Pulmonary artery endothelial cell (primary cell): ENCODE data around the gene CPT1B. TPM values are rescaled to one million over a fixed set of nuclear protein-coding genes. Genes with fewer than 3 reads are reported as not detected.
"Not testable (repeated sequence)": the region's sequence is repeated elsewhere in the genome, so short reads cannot be mapped to it uniquely, and the experiment has no call there.

Experiments used
- DNase-seq: peaks from one replicate; pipeline ENCODE4 v3.0.0-alpha.2; 2011; ENCODE audit warnings: low read depth, low spot score
- total RNA-seq: library from RNA; depleted of rRNA; stranded (reverse); fragments of >200 nt; gene quantifications from 2 replicates; pipeline ENCODE4 v1.2.3, GENCODE V29; 2014

Gene CPT1B
- total RNA-seq: 0.92 and 2.7 TPM in 2 replicates

DNA sequence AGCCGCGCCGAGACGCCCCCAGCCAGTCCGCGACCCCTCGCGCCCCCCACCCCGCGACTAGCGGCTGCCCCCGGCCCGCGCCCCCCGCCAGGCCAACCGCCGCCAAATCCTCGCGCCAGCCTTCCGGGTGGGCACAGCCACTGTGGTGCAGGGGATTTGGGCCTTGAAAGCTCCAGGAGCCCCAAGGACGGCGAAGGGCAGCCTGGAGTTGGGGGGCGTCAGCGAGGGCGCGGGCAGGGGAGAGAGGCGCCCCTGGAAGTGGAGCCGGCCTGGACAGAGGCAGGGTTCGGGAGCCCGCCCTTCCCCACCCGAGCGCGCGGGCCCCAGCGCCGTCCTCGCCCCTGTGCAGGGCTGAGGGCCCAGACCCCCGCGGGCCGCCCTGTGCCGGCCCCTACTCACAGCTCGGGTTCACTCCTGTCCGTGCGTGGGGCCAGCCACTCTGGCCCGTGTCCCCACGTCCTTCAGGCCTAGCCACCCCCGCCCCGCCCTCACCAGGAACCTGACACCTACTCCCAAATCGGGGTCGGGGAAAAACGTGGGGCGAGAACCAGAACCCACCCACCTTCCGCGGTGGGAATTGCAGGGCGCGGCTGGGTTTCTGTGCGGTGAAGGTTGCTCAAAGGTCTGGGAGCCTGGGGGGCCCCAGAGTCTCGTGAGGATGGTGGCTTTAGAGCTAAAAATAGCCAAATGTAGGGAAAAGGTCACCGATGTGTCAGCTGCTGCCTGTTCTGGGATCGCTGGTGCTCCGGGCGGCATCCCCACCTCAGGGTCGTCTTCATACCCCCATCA lies at the start of gene CPT1B:
TSS of gene CPT1B (minus strand) at position 441 of the 789 bp plus-strand sequence. CDS start 512 bp downstream, outside the sequence.
- no peak for DNase-seq

DNA sequence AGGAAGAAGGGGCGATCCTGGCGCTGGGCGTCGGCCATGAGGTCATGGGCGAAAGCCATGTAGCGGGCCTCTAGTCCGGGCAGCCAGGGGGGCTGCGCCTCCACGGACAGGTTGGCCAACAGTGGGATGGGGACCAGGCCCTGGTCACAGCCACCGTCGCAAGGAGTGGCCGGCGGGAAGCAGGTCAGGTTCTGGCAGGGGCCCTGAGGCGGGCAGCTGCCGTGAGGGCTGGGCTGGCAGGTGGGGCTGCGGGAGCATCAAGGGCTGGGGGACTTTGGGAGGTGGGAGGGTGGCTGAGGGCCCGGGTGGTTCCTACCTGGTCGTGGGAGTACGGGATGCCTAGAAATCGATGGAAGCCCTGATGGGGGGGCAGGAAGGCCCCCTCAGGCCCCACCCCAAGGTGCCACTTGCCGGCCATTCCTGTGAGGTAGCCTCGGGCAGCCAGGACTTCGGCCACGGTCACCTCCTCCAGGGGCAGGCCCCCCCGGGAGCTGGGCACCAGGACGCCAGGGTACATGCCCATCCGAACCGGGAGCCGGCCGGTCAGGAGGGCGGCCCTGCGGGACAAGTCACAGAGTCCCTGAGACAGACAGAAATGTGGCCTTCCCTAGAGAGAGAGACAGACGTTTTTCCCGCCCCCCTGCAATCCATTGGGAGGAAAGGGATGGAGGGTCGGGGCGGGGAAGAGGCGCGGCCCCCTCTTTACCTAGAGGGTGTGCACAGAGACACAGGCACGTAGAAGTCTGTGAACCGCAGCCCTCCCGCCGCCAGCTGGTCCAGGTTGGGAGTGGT lies 48.8 kb upstream of the CPT1B start:
- DNase-seq: no peak

DNA sequence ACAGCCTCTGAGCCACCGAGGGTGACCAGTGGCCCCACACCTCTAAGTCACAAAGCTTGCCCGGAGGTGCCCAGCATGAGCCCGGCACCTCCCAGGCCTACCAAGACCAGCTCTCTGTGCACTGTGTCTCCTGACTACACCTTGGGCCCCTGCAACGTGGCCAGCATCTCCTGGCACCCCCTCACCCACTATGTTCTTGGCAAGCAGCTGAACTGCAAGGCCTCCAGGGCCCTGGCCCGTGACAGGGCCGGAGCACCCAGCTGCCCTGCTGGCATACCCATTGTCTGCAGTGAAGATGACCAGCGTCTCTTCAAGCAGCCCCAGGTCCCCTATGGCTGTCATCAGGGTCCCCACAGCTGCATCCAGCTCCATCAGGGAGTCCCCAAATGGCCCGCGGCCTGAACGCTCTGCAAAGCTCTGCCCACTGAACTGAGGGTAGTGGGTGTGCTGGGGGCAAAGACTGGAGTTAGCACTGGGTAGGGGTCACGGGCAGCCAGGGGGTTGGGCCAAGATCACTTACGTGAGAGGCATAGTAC lies 48.2 kb upstream of the CPT1B start:
- no peak for DNase-seq

DNA sequence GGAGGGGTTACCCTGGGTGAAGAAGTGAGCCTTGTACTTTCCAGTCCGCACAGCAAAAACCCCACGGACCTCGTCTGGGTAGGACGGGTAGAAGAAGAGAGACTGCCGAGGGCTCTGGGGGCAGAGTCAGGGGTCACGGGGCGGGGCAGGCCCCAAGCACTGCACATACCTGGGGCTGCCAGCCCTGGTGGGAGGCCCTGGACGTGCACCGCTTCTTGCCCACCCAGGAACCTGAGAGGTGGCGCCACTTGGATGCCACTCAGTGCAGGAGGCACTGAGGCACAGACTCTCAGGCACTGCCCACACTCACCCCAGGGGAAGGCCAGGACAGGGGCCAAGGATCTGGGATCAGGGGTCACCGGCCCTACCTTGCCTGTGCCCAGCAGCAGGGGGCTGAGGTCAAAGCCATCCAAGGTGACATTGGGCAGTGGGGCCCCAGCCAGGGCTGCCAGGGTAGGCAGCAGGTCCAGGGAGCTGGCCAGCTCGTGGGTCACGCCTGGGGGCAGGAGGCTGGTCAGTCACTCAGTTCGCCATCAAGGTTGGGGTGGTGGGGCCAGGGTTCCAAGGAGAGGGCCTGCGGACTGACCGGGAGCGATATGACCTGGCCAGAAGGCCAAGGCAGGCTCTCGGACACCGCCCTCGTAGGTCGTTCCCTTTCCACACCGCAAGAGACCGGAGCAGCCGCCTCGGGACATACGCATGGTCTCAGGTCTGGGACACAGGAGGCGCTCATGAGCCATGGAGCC lies 47.5 kb upstream of the CPT1B start:
- DNase-seq: no peak

DNA sequence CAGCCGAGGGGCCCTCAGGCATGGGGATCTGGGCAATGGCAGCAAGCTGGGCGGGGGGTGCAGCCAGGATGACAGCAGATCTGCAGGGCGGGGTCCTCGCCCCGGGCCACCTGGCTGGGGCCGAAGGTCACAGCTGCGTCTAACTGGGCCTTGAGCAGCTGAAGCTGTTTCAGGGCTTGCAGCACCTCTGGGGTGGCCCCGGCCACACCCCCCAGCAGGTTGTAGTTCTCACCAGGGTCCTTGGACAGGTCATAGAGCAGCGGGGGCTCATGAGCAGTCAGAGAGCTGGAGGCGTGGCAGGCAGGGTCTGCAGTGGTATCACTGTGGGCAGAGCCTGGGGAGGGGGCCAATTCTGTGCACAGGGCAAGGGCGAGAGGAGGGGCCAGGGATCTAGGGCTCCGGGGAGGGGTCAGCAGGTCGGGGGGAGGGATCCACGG lies 46.9 kb upstream of the CPT1B start:
- DNase-seq: no peak

DNA sequence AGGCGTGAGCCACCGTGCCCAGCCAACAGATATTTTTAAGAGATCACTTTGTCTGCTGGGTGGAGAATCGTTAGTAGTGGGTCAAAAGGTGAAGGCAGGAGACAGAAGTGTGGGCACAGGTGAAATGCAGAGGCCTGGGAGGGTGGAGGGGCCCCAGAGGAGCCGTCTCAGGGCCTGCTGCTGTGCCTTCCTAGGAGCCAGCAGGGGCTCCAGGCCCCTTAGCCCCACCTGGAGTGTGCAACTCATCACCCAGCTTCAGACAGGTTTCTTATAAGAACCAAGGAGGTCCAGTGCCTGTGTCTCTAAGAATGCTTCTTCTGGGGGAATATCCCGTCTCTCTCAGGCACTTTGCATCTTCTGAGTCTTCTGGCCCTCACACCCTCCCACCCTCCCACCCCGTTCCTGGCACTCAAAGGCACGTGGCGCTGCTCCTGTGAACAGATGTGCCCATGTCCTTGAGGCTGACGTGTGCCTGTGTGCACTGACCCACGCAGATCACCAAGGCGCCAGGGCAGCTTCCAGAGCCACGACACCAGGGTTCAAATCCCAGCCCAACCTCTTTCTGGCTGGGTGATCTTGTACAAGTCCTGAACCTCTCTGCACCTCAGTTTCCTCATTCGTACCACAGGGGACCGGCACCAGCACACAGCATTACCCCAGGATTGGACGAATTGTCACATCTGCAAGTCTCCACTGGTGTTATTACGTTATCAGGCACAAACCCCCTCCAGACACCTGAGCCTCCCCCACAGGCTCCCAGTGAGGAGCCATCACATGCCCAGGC lies 46.3 kb upstream of the CPT1B start:
- no peak for DNase-seq

DNA sequence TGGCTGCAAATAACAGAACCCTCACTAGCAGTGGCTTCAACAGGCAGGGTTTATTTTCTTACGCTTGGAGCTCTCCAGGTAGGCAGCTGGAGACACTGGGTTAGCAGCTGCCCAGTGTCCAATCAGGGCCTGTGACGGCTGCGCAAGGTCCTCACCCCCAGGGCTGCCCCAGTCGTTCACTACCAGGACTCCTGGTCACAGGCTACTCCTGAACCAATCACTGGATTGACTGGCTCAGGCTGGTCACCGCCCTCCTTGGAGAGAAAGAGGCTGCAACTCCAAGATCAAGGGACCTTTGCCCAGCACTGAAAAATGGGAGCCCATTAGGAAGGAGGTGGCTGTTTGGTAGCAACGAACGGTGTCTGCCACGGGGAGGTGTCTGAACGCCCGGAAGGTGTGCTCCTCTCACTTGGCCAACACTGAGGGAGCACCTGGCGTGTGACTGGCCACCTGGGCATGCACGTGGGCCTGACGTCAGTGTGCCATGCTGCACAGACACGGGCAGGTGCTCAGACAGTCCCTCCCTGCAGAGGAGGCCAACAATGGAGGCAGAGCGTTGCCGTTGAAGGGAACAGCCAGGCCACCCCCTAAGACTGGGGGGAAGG lies 44.6 kb upstream of the CPT1B start:
- DNase-seq: no peak

DNA sequence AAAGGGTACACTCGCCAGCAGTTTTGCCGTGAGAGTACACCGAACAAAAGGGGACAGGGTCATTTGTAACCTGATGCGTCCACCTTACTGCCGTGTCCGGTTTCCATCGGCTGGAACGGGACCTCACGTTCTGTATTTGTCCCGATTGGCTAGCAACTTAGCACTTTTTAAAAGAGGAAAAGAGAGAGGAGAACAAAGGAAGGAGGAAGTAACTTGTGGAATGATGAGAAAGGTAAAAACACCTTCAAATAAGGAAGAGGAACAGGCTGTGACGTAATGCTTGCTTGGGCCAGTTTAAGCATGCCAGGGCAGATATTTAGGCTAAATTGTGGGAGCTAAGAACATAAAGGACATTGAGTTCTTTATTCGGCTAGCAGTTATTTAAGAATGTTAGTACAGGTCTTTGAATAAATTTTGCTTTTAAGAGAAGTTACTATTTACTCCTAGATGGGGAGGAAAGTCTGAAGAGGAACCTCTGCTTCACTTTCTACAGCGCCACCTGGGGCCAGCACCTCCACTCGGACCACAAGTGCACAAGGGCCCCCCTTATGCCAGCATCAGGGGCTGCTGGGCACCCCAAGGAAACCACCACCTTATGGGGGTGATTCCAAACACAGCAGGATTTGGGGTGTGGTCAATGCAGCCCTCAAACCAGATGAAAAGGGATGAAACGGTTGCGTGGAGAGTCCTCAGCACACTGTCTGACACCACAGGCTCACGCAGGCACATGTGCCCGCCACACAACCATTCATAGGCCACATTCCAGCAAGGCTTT lies 43.9 kb upstream of the CPT1B start:
- no peak for DNase-seq

DNA sequence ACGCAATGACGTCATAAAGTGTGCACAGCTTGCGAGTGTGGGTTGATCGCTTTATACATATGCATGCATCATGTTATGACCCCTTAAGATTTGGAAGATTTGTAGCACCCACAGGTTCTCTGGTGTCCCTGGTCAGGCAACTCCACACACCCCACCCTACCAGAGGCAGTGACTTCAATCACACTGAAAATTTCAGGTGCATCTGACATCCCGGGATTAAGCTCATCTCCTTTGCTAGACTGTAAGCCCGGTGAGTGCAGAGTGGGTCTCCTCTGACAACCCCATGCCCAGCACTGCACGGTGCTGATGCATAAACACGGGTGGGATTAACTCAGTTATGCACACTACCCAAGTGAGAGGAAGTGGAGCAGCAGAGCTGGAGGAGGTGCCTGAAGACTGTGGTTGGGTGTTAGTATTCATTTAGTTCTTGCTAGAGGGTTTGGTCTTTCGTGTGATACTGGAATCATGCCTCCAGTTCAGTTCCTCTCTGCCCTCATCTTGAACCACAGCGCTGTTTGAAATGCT lies 43.2 kb upstream of the CPT1B start:
- no peak for DNase-seq

DNA sequence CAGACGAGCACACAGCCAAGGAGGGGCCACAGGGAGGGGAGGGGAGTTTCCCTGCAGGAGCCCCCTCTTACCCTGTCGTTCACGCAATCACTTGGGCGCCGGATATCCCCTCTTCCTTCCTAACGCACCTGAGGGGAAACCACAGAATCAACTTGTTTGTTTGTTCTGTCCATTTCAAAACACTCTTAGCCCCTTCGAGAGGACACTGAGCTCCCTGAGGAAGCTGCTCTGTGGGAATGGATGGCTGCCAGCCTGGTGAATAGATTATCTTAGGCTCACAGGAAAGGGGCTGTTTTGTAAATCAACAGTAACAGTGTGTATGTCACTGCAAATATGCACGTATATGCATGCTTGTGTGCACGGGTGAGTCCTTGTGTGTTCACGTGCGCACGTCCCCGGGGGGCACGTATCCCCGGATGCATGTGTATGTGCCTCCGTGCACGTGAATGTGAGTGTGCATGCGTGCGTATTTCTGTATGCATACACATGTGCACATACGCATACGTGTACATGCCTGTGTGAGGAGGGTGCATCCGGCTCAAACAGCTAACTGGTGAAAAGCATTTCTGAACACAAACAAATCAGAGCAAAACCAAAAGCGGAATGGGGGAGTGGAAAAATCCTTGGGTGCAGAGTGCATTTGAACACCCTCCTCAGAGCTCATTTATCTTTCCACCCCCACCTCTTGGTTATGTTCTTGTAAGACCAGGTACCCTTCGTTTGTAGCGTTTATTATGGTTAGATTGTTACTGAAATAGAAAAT lies 42.5 kb upstream of the CPT1B start:
- DNase-seq: peak; percentile 29

DNA sequence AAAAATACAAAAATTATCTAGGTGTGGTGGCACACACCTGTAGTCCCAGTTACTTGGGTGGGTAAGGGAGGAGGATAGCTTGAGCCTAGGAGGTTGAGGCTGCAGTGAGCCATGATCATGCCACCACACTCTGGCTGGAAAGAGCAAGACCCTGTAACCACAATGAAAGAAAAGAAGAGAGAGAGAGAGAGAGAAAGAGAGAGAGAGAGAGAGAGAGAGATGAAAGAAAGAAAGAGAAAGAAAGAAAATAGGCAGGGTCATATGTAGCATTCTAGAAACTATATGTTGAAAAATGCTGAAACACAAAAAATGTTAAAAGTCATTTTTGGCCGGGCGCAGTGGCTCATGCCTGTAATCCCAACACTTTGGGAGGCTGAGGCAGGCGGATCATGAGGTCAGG lies 36.1 kb upstream of the CPT1B start:
- not testable (repeated sequence) for DNase-seq

DNA sequence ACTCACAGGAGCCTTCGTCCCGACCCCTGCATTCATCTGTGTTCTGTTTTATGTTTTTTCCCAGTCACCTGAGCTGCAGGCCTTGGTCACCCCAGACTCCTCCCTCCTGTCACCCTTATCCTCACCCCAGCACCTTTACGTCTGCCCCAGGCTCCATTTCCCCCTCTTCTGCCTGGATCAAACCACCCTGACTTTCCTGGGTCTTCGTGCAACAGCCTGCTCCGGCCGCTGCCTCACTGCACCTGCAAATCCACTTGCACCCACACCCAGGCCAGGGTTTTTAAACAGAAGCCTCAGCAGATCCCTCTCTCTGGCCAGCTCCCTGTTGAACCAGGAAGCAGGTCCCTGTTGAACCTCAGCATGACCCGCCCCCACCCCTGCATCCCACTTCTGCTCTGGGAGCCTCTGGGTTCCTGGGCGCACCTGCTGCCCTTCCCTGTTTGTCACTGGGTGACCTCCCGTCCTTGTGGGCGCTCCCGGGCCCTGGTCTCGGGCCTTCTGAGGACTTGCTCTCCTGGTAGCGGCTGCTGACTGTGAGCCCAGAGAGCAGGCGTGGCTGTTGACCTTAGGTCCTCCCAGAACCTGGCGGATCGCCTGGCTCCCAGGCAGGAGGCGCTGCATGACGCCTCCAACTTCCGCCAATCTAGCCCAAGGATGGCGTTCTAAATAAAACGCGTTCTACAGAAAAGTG lies 35.2 kb upstream of the CPT1B start:
- DNase-seq: no peak

DNA sequence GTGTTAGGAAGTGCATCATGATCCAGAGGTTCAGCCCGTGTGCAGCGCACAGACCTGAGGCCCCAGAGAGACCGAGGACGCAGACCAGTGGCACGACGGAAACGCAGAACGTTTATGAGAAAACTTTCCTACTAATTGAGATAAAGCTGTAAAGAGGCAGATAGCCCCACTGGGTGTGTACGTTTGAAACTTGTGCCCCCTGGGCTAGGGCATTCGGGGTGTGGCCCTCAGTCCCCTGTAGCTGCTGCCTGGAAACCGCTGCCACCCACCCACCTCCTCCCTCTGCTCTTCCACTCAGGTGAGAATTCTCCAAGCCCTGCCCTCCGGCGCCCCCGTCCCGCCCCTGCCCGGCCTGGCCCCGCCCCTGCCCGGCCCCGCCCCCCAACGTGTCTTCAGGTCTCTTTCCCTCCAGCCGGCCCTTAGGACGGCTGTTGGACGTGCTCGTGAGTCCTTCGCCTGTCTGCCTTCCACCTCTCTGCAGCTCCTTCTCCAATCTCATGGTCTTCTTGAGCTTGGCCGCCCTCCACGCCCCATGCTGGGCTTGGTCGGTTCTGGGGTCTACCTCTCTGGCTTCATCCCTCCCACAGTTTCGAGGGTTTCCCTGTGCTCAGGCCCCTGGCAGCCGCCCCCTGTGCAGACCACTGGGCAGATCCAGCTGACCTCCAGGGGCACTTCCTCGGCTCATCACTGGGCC lies 34.4 kb upstream of the CPT1B start:
- no peak for DNase-seq

DNA sequence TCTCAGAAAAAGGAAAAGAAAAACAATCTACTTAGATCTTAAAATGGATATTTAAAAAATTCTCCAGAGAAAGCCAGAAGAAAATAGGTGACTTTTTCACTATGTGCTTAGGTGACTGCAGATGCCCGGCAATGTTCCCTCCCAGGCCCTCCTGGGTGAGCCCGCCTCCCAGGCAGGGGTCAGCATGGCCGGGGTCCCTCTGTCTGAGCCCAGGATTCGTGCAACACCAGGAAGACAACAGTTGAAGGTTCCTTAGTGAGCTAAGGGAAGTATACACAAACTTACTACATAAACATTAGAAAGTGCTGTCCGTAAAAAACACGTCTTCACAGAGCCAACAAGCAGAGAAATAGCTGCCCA lies 33.9 kb upstream of the CPT1B start:
- no peak for DNase-seq

DNA sequence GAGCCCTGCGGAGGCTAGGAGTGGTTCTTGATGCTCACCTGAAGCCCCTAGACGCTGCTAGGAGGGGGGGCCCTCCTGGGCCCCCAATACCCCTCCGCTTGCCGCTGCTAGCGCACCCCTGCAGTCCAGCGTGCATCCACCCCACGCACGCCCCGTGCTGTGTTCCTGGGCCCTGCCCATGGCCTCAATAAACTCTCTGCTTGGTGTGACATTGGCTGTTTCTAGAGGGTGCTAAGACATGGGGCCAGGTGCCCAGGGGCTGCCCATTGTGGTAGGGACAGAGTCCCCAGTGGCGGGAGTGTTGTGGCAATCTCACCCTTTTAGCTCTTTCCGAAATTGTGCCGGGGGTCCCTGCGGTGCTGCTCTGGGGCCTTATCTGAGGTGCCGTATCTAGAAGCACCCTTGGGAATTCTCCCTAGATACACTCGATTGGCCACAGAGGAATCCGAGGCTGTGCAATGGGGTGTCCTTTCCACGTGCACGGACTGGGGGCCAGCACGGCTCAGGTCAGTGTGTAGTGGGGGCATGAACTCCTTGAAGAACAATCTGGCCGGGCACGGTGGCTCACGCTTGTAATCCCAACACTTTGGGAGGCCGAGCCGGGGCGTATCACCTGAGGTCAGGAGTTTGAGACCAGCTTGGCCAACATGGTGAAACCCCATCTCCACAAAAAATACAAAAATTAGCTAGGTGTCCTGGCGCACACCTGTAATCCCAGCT lies 33.3 kb upstream of the CPT1B start:
- DNase-seq: no peak

DNA sequence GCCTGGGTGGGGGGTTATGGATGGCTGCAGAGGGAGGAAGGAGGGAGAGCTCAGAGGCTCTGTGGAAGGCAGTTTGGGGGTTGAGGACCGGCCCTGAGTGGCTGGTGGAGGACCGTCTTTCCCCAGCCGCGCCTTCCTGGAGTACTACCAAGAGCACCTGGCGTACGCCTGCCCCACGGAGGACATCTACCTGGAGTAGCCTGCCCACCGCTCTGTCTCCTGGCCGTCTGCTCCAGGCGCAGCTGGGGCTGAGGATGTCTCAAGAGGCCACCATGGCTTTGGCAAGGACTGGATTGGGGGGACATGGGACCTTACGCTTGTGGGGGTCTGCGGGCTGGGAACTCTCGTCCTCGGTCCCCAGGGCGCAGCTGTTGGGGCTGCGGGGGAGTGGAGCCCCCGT lies 32.4 kb upstream of the CPT1B start:
- DNase-seq: no peak

DNA sequence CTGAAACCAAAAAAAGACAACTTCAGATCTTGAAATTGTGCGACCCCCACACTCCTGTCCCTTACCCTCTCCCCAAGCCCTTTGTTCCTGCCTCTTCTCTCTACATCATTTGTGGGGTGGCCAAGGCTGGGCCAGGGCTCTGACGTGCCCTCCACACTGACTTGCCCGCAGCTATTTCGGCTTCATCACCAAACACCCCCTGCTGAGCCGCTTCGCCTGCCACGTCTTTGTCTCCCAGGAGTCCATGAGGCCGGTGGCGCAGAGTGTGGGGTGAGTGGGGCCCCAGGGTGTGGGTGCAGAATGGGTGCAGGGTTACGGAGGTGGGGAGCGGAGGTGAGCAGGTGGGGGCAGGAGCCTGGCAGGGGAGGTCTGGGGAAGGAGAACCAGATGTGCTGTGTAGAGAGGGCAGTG lies 31.8 kb upstream of the CPT1B start:
- no peak for DNase-seq
